Activated CD8-positive, alpha-beta T cell treated with anti-CD3 and anti-CD28 coated beads for 36 hours (primary cell): ENCODE measurements around the gene TMEM88. TPM values are rescaled to one million over a fixed set of nuclear protein-coding genes. Genes with fewer than 3 reads are reported as not detected.

Experiments used
- ATAC-seq: fragments of 200-7000 bp; cut with Tn5 transposase; one replicate; pipeline ENCODE4 v1.10.0; 2021; ENCODE audit warnings: mild to moderate bottlenecking, moderate library complexity
- CTCF ChIA-PET: fragments of 350-600 bp; sonication (Branson Sonifier 250); formaldehyde crosslinking; loops from one replicate; lab custom pipeline; 2021; ENCODE audit warnings: antibody characterized with exemption; lab: Charles Lee
- POLR2A ChIA-PET: fragments of 350-600 bp; sonication (Branson Sonifier 250); formaldehyde crosslinking; loops from one replicate; lab custom pipeline; 2021; ENCODE audit warnings: antibody characterized with exemption; lab: Charles Lee
- DNase-seq: peaks from one replicate; pipeline ENCODE4 v3.0.0-alpha.2; 2020
- H3K27ac Mint-ChIP-seq: one replicate; pipeline ENCODE4 v1.8.0; 2021; ENCODE audit warnings: mild to moderate bottlenecking, mixed read lengths
- H3K27me3 Mint-ChIP-seq: one replicate; pipeline ENCODE4 v1.8.0; 2021; ENCODE audit warnings: mixed read lengths
- H3K36me3 Mint-ChIP-seq: one replicate; pipeline ENCODE4 v1.8.0; 2021; ENCODE audit warnings: low read depth, mixed read lengths
- H3K4me1 Mint-ChIP-seq: one replicate; pipeline ENCODE4 v1.8.0; 2021; ENCODE audit warnings: low read depth, mixed read lengths
- H3K4me3 Mint-ChIP-seq: one replicate; pipeline ENCODE4 v1.8.0; 2021; ENCODE audit warnings: mild to moderate bottlenecking, moderate library complexity, mixed read lengths
- H3K9me3 Mint-ChIP-seq: one replicate; pipeline ENCODE4 v1.8.0; 2021; ENCODE audit warnings: mixed read lengths
- CTCF ChIP-seq: fragments of 200-600 bp; IDR thresholded peaks from one replicate; pipeline ENCODE4 v1.8.0; 2022; ENCODE audit warnings: antibody characterized with exemption, mild to moderate bottlenecking
- intact Hi-C: fragments of 100-400 bp; cut with micrococcal nuclease; formaldehyde crosslinking; loops from one replicate; pipeline ENCODE4 v1.10.0; 2022
- total RNA-seq, 2 experiments: library from RNA; stranded (reverse); gene quantifications; one replicate each; pipeline ENCODE4 v1.2.3, GENCODE V29; 2021

Gene TMEM88
- total RNA-seq, 2 experiments from 2014 or later = 2.4 to 2.9 TPM

- DNase-seq (no peak), ATAC-seq (no peak)
- no peak overlapping the region for H3K4me3 Mint-ChIP-seq
- H3K27ac Mint-ChIP-seq = no peak overlapping the region
- TF ChIP-seq CTCF = no peak
- intact Hi-C loops = loop anchor here (10.0 kb wide), 1 partner anchor 66 kb away; no protein-coding TSS in a partner anchor
- H3K4me1 Mint-ChIP-seq = peaks cover 6% of the 10 kb centered on the region
- H3K36me3 Mint-ChIP-seq = no peaks in the 10 kb centered on the region
- H3K27me3 Mint-ChIP-seq = peaks cover 3% of the 10 kb centered on the region
- no peaks in the 10 kb centered on the region for H3K9me3 Mint-ChIP-seq
- CTCF ChIA-PET = interaction anchor here (1.0 to 3.3 kb wide), 2 partner anchors 12 to 206 kb away, joined by 3 to 13 read pairs; no protein-coding TSS in a partner anchor
- POLR2A ChIA-PET = no interaction called here
Observed at GRCh38 chr17:7811251-7811650, 43.6 kb upstream of the TMEM88 start.

- Mint-ChIP-seq H3K9me3 (no peaks in the 10 kb centered on the region), H3K36me3 (no peaks in the 10 kb centered on the region), H3K27ac (no peak overlapping the region), H3K4me1 (peaks cover 6% of the 10 kb centered on the region), H3K4me3 (no peak overlapping the region), H3K27me3 (no peaks in the 10 kb centered on the region)
- ChIA-PET POLR2A (no interaction called here), CTCF (interaction anchor here (1.9 to 2.1 kb wide), 2 partner anchors 19 to 202 kb away, joined by 5 read pairs; partner anchors contain the start of gene KDM6B)
- no peak for ATAC-seq
- intact Hi-C loops = loop anchor here (10.0 kb wide), 1 partner anchor 70 kb away; no protein-coding TSS in a partner anchor
- no peak for TF ChIP-seq CTCF
- no peak for DNase-seq
Observed at GRCh38 chr17:7814969-7815368, 39.9 kb upstream of the TMEM88 start.

GRCh38 chr17:7816926-7817642 is 37.8 kb upstream of the TMEM88 start:
- ChIA-PET CTCF (interaction anchor here (0.7 to 2.1 kb wide), 6 partner anchors 17 to 224 kb away, joined by 3 to 5 read pairs (median 4); partner anchors contain the start of gene KDM6B), POLR2A (interaction anchor here (0.6 to 0.9 kb wide), 2 partner anchors 26 to 66 kb away, joined by 3 to 5 read pairs; no protein-coding TSS in a partner anchor)
- Mint-ChIP-seq H3K4me3 (no peak overlapping the region), H3K4me1 (no peaks in the 10 kb centered on the region), H3K27me3 (no peaks in the 10 kb centered on the region), H3K27ac (no peak overlapping the region), H3K9me3 (no peaks in the 10 kb centered on the region), H3K36me3 (no peaks in the 10 kb centered on the region)
- ATAC-seq (no peak), DNase-seq (no peak)
- intact Hi-C loops = loop anchor here (10.0 kb wide), 1 partner anchor 72 kb away; no protein-coding TSS in a partner anchor
- no peak for TF ChIP-seq CTCF

GRCh38 chr17:7817643-7817964 is 37.3 kb upstream of the TMEM88 start:
- Mint-ChIP-seq H3K27ac (no peak overlapping the region), H3K9me3 (no peaks in the 10 kb centered on the region), H3K4me3 (no peak overlapping the region), H3K36me3 (no peaks in the 10 kb centered on the region), H3K4me1 (no peaks in the 10 kb centered on the region), H3K27me3 (no peaks in the 10 kb centered on the region)
- intact Hi-C loops = loop anchor here (10.0 kb wide), 1 partner anchor 73 kb away; no protein-coding TSS in a partner anchor
- POLR2A ChIA-PET = interaction anchor here (0.9 kb wide), 1 partner anchor 25 kb away, joined by 3 read pairs; no protein-coding TSS in a partner anchor
- ATAC-seq (no peak), DNase-seq (no peak)
- TF ChIP-seq CTCF = no peak
- CTCF ChIA-PET = interaction anchor here (0.9 to 2.1 kb wide), 3 partner anchors 44 to 173 kb away, joined by 3 to 6 read pairs (median 4); no protein-coding TSS in a partner anchor

GRCh38 chr17:7818026-7818425 is 36.8 kb upstream of the TMEM88 start:
- no peak for ATAC-seq
- Mint-ChIP-seq H3K4me3 (no peak overlapping the region), H3K27me3 (no peaks in the 10 kb centered on the region), H3K9me3 (no peaks in the 10 kb centered on the region), H3K4me1 (no peaks in the 10 kb centered on the region), H3K36me3 (no peaks in the 10 kb centered on the region), H3K27ac (no peak overlapping the region)
- intact Hi-C loops = loop anchor here (10.0 kb wide), 1 partner anchor 73 kb away; no protein-coding TSS in a partner anchor
- ChIA-PET CTCF (interaction anchor here (0.9 to 2.1 kb wide), 2 partner anchors 75 to 172 kb away, joined by 4 to 6 read pairs; no protein-coding TSS in a partner anchor), POLR2A (no interaction called here)
- TF ChIP-seq CTCF = no peak
- no peak for DNase-seq
